Endothelial cell of umbilical vein (primary cell): ENCODE measurements around the gene NKD2. TPM values are rescaled to one million over a fixed set of nuclear protein-coding genes. Genes with fewer than 3 reads are reported as not detected.

Experiments
- BruUV-seq: library from RNA; stranded (reverse); fragments of 400-500 nt; replicated peaks from 2 replicates; lab custom pipeline; 2021; lab: Mats Ljungman, UMichigan
- CTCF ChIA-PET: fragments of 300-600, 350-600 bp; sonication (Branson Sonifier 250); formaldehyde crosslinking; loops from one replicate; lab custom pipeline; 2021; ENCODE audit warnings: antibody characterized with exemption, inconsistent platforms; lab: Charles Lee
- POLR2A ChIA-PET: fragments of 300-600, 350-600 bp; sonication (Branson Sonifier 250); formaldehyde crosslinking; loops from one replicate; lab custom pipeline; 2021; ENCODE audit warnings: antibody characterized with exemption, inconsistent platforms; lab: Charles Lee
- DNase-seq: peaks from one replicate; pipeline ENCODE4 v3.0.0-alpha.2; 2011; ENCODE audit warnings: low read depth, low spot score
- FAIRE-seq: peaks from 2 replicates; lab custom pipeline; 2011; peaks lifted over from hg19 to GRCh38; lab: Jason Lieb, UNC
- H2AFZ ChIP-seq: 2 replicates; pipeline ENCODE4 v1.6.0; 2012; ENCODE audit warnings: low read depth, low read length, control low read depth, inconsistent platforms
- H3K27ac ChIP-seq: 2 replicates; pipeline ENCODE4 v1.5.1; 2011; ENCODE audit warnings: low read depth, mild to moderate bottlenecking, control low read depth, low read length, moderate library complexity; ENCODE audit not compliant: insufficient read depth
- H3K27me3 ChIP-seq, 2 experiments: 2 replicates each; pipeline versions ENCODE4 v1.6.0 to v1.6.1; 2011; ENCODE audit warnings: low read length in 2 of 2, mixed read lengths in 1 of 2; ENCODE audit not compliant: control insufficient read depth in 2 of 2, insufficient read depth in 2 of 2
- H3K36me3 ChIP-seq, 2 experiments: 2 replicates in 1 of 2; 3 replicates in 1 of 2; pipeline ENCODE4 v1.5.1; 2011; ENCODE audit warnings: low read length in 2 of 2, mild to moderate bottlenecking in 1 of 2, moderate library complexity in 1 of 2; ENCODE audit not compliant: control insufficient read depth in 2 of 2, insufficient read depth in 2 of 2; ENCODE audit errors: extremely low read depth in 1 of 2
- H3K4me1 ChIP-seq: 3 replicates; pipeline ENCODE4 v1.5.1; 2011; ENCODE audit warnings: mild to moderate bottlenecking, low read length; ENCODE audit not compliant: control insufficient read depth, insufficient read depth; ENCODE audit errors: extremely low read depth
- H3K4me2 ChIP-seq: 2 replicates; pipeline ENCODE4 v1.6.1; 2011; ENCODE audit warnings: low read length, control low read depth, mixed read lengths; ENCODE audit not compliant: insufficient read depth
- H3K4me3 ChIP-seq, 3 experiments: fragments of 200-600 bp in 1 of 3; sonication (generic), shearing (Covaris generic) in 1 of 3; replicated peaks in 1 of 3; 2 replicates each; pipeline ENCODE4 v1.5.1; 2011 to 2016; ENCODE audit warnings: control low read depth in 3 of 3, low read length in 3 of 3, mild to moderate bottlenecking in 2 of 3, inconsistent platforms in 1 of 3, low read depth in 1 of 3, moderate library complexity in 1 of 3; ENCODE audit not compliant: insufficient read depth in 1 of 3
- H3K79me2 ChIP-seq: 2 replicates; pipeline ENCODE4 v1.6.0; 2012; ENCODE audit warnings: low read length, inconsistent platforms; ENCODE audit not compliant: control insufficient read depth, insufficient read depth
- H3K9ac ChIP-seq: replicated peaks from 2 replicates; pipeline ENCODE3; 2011; ENCODE audit warnings: low read length, control low read depth; ENCODE audit not compliant: insufficient read depth; ENCODE audit errors: extremely low read depth
- H3K9me1 ChIP-seq: replicated peaks from 3 replicates; pipeline ENCODE4 v1.6.0; 2011; ENCODE audit warnings: mild to moderate bottlenecking, low read length; ENCODE audit not compliant: control insufficient read depth, insufficient read depth; ENCODE audit errors: extremely low read depth
- H3K9me3 ChIP-seq: replicated peaks from 2 replicates; pipeline ENCODE4 v1.5.1; 2012; ENCODE audit warnings: low read length, inconsistent platforms; ENCODE audit not compliant: control insufficient read depth, insufficient read depth
- H4K20me1 ChIP-seq: replicated peaks from 2 replicates; pipeline ENCODE3; 2011; ENCODE audit warnings: mild to moderate bottlenecking, low read length; ENCODE audit not compliant: control insufficient read depth, insufficient read depth; ENCODE audit errors: extremely low read depth
- EZH2 ChIP-seq: IDR thresholded peaks from 2 replicates; pipeline ENCODE4 v1.6.1; 2012; ENCODE audit warnings: borderline replicate concordance, low read depth, mild to moderate bottlenecking, moderate library complexity, low read length, inconsistent platforms; ENCODE audit not compliant: severe bottlenecking
- FOS ChIP-seq: IDR thresholded peaks from 2 replicates; pipeline ENCODE4 v1.6.1; 2011; ENCODE audit warnings: mild to moderate bottlenecking, low read length, moderate library complexity, borderline replicate concordance; ENCODE audit not compliant: insufficient read depth
- GATA2 ChIP-seq: IDR thresholded peaks from 2 replicates; pipeline ENCODE4 v1.7.0; 2011; ENCODE audit warnings: low read depth, mild to moderate bottlenecking, moderate library complexity, mixed read lengths, low read length; ENCODE audit not compliant: insufficient read length, insufficient read depth
- JUN ChIP-seq: IDR thresholded peaks from 2 replicates; pipeline ENCODE4 v1.6.1; 2011; ENCODE audit warnings: borderline replicate concordance, low read depth; ENCODE audit not compliant: insufficient read length, insufficient read depth
- MYC ChIP-seq: IDR thresholded peaks from one replicate; pipeline ENCODE4 v1.6.1; 2011; ENCODE audit warnings: mild to moderate bottlenecking, low read depth, low read length
- POLR2A ChIP-seq: IDR thresholded peaks from 2 replicates; pipeline ENCODE4 v1.6.1; 2012; ENCODE audit warnings: low read depth, mild to moderate bottlenecking, control low read depth, low read length
- POLR2AphosphoS5 ChIP-seq: IDR thresholded peaks from 2 replicates; pipeline ENCODE4 v1.6.1; 2012; ENCODE audit warnings: low read depth, mild to moderate bottlenecking, control low read depth, low read length, moderate library complexity; ENCODE audit not compliant: insufficient read depth
- dilution Hi-C: fragments of 300-500 bp; cut with MboI; formaldehyde crosslinking; loops from one replicate; pipeline ENCODE4 v1.15.0; 2019; ENCODE audit warnings: low sequenced_read_pairs; ENCODE audit not compliant: extremely low pct_ligation_motif_present
- intact Hi-C: fragments of 100-400 bp; cut with micrococcal nuclease; formaldehyde crosslinking; loops from one replicate; pipeline ENCODE4 v1.10.0; 2022
- polyA plus RNA-seq, 4 experiments: library from polyadenylated mRNA; depleted of rRNA in 3 of 4; stranded (reverse) in 3 of 4; unstranded in 1 of 4; fragments of >200 nt; gene quantifications; 2 replicates each; pipeline versions ENCODE4 v1.2.1 to v1.2.3, GENCODE V29; 2011 to 2012; ENCODE audit warnings: missing spikeins in 1 of 4
- total RNA-seq: library from RNA; stranded (reverse); gene quantifications from 2 replicates; pipeline ENCODE4 v1.2.3, GENCODE V29; 2021
- TF ChIP-seq, protein P1 (sequence below), 2 donors: IDR thresholded peaks; 1 replicate in 1 of 2; 2 replicates in 1 of 2; pipeline ENCODE4 v1.5.1; 2011; ENCODE audit warnings: low read length in 2 of 2, mild to moderate bottlenecking in 2 of 2, moderate library complexity in 2 of 2, control low read depth in 1 of 2, inconsistent platforms in 1 of 2, low read depth in 1 of 2; ENCODE audit not compliant: insufficient read depth in 1 of 2; ENCODE audit errors: extremely low read depth in 1 of 2
- TF ChIP-seq, protein P2 (sequence below): IDR thresholded peaks from 2 replicates; pipeline ENCODE4 v1.6.1; 2011; ENCODE audit not compliant: insufficient read depth, insufficient read length

The NKD2 gene
- total and polyA plus RNA-seq, 2 donors (not counting 3 experiments of a cell fraction or from before 2014, with no cell fraction given), result 0.08 TPM; not detected in 1

- Histone ChIP-seq H3K27ac (no peak overlapping the region), H3K4me3 (no peak overlapping the region), H4K20me1 (no peaks in the 10 kb centered on the region), H3K9me3 (no peaks in the 10 kb centered on the region), H3K27me3 (no peaks in the 10 kb centered on the region), H3K79me2 (no peaks in the 10 kb centered on the region), H3K4me2 (no peak overlapping the region), H3K9ac (no peak overlapping the region), H3K4me1 (no peaks in the 10 kb centered on the region), H3K36me3 (no peaks in the 10 kb centered on the region), H3K9me1 (no peaks in the 10 kb centered on the region), H2AFZ (no peak overlapping the region)
- POLR2A ChIA-PET, result no interaction called here
- no TSS peak for BruUV-seq
- dilution Hi-C loops, result no loop called here
- TF ChIP-seq, protein P1, sequence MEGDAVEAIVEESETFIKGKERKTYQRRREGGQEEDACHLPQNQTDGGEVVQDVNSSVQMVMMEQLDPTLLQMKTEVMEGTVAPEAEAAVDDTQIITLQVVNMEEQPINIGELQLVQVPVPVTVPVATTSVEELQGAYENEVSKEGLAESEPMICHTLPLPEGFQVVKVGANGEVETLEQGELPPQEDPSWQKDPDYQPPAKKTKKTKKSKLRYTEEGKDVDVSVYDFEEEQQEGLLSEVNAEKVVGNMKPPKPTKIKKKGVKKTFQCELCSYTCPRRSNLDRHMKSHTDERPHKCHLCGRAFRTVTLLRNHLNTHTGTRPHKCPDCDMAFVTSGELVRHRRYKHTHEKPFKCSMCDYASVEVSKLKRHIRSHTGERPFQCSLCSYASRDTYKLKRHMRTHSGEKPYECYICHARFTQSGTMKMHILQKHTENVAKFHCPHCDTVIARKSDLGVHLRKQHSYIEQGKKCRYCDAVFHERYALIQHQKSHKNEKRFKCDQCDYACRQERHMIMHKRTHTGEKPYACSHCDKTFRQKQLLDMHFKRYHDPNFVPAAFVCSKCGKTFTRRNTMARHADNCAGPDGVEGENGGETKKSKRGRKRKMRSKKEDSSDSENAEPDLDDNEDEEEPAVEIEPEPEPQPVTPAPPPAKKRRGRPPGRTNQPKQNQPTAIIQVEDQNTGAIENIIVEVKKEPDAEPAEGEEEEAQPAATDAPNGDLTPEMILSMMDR (IDR thresholded peaks at IDR 0.05; ENCODE audit: extremely low read depth in 1 of 2, insufficient read depth in 1 of 2, low read depth in 1 of 2, low read length in 2 of 2), result no peak
- TF ChIP-seq, protein P2, sequence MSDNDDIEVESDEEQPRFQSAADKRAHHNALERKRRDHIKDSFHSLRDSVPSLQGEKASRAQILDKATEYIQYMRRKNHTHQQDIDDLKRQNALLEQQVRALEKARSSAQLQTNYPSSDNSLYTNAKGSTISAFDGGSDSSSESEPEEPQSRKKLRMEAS, result no peak
- TF ChIP-seq EZH2 (no peak), POLR2AphosphoS5 (no peak), GATA2 (no peak), MYC (no peak), POLR2A (no peak), FOS (no peak), JUN (no peak)
- FAIRE-seq (no peak), DNase-seq (no peak)
- CTCF ChIA-PET, result no interaction called here
- intact Hi-C loops, result no loop called here
Measured at GRCh38 chr5:1045960-1046560, 37.5 kb downstream of the NKD2 start.
